HL-60 (cell line): ENCODE measurements around the gene GTF2E1.

Experiments used
- DNase-seq, 2 experiments: peaks; one replicate each; pipeline ENCODE4 v3.0.0-alpha.2; 2010 to 2020; ENCODE audit warnings: low read depth in 1 of 2, low spot score in 1 of 2
- H3K27ac ChIP-seq: fragments of 250-450 bp; sonication (Bioruptor Pico); replicated peaks from 2 replicates; pipeline ENCODE4 v1.5.1; 2020; ENCODE audit warnings: mild to moderate bottlenecking, moderate library complexity
- H3K27me3 ChIP-seq: fragments of 250-450 bp; sonication (Bioruptor Pico); 2 replicates; pipeline ENCODE4 v1.5.1; 2021; ENCODE audit warnings: mild to moderate bottlenecking, moderate library complexity; ENCODE audit not compliant: insufficient read depth, poor library complexity, severe bottlenecking
- H3K4me3 ChIP-seq: replicated peaks from 2 replicates; pipeline ENCODE4 v1.5.1; 2011; ENCODE audit warnings: mild to moderate bottlenecking, control low read depth, low read length; ENCODE audit not compliant: insufficient read depth
- GABPA ChIP-seq: IDR thresholded peaks from 2 replicates; pipeline ENCODE4 v1.6.1; 2012; ENCODE audit warnings: low read depth
- POLR2AphosphoS5 ChIP-seq: IDR thresholded peaks from 2 replicates; pipeline ENCODE4 v1.6.1; 2012; ENCODE audit warnings: low read depth
- SPI1 ChIP-seq: IDR thresholded peaks from 2 replicates; pipeline ENCODE4 v1.6.1; 2012; ENCODE audit warnings: low read depth, mild to moderate bottlenecking, borderline replicate concordance
- TF ChIP-seq, protein P1 (sequence below): IDR thresholded peaks from one replicate; pipeline ENCODE4 v1.5.1; 2011; ENCODE audit warnings: low read length, control low read depth, inconsistent platforms; ENCODE audit not compliant: insufficient read depth
- TF ChIP-seq, protein P2 (sequence below): IDR thresholded peaks from 2 replicates; pipeline ENCODE4 v1.6.1; 2012; ENCODE audit warnings: low read depth; ENCODE audit not compliant: insufficient replicate concordance

Gene GTF2E1

GRCh38 chr3:120791010-120791409 lies 48.5 kb downstream of the GTF2E1 start:
- Histone ChIP-seq H3K4me3 (no peak overlapping the region), H3K27ac (no peak overlapping the region), H3K27me3 (no peaks in the 10 kb centered on the region)
- DNase-seq, result no peak
- TF ChIP-seq, protein P1, sequence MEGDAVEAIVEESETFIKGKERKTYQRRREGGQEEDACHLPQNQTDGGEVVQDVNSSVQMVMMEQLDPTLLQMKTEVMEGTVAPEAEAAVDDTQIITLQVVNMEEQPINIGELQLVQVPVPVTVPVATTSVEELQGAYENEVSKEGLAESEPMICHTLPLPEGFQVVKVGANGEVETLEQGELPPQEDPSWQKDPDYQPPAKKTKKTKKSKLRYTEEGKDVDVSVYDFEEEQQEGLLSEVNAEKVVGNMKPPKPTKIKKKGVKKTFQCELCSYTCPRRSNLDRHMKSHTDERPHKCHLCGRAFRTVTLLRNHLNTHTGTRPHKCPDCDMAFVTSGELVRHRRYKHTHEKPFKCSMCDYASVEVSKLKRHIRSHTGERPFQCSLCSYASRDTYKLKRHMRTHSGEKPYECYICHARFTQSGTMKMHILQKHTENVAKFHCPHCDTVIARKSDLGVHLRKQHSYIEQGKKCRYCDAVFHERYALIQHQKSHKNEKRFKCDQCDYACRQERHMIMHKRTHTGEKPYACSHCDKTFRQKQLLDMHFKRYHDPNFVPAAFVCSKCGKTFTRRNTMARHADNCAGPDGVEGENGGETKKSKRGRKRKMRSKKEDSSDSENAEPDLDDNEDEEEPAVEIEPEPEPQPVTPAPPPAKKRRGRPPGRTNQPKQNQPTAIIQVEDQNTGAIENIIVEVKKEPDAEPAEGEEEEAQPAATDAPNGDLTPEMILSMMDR, result no peak
- TF ChIP-seq, protein P2, sequence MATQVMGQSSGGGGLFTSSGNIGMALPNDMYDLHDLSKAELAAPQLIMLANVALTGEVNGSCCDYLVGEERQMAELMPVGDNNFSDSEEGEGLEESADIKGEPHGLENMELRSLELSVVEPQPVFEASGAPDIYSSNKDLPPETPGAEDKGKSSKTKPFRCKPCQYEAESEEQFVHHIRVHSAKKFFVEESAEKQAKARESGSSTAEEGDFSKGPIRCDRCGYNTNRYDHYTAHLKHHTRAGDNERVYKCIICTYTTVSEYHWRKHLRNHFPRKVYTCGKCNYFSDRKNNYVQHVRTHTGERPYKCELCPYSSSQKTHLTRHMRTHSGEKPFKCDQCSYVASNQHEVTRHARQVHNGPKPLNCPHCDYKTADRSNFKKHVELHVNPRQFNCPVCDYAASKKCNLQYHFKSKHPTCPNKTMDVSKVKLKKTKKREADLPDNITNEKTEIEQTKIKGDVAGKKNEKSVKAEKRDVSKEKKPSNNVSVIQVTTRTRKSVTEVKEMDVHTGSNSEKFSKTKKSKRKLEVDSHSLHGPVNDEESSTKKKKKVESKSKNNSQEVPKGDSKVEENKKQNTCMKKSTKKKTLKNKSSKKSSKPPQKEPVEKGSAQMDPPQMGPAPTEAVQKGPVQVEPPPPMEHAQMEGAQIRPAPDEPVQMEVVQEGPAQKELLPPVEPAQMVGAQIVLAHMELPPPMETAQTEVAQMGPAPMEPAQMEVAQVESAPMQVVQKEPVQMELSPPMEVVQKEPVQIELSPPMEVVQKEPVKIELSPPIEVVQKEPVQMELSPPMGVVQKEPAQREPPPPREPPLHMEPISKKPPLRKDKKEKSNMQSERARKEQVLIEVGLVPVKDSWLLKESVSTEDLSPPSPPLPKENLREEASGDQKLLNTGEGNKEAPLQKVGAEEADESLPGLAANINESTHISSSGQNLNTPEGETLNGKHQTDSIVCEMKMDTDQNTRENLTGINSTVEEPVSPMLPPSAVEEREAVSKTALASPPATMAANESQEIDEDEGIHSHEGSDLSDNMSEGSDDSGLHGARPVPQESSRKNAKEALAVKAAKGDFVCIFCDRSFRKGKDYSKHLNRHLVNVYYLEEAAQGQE, result no peak
- no peak for TF ChIP-seq GABPA
- TF ChIP-seq POLR2AphosphoS5, result no peak
- TF ChIP-seq SPI1, result no peak

DNA sequence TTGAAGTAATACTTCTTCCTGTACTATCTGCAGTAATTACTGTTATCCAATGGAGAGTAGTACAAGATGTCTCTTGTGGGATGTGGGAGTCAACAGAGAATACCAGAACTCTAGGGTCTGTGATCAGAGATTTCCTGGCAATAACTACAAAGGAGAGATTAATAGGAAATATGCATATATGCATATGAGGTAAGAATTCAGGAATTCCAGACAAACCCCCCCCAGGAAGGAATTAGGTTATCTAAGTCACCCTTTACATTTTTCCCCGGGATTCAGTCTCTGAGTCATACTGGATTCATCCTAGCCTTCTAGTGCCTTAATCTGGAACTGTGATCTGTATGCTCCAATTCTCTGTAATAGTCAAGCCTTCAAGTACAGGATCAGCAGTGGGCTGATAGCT lies 49.4 kb downstream of the GTF2E1 start:
- no peak for DNase-seq
- H3K27me3 ChIP-seq, result no peaks in the 10 kb centered on the region
- no peak for TF ChIP-seq GABPA
- no peak for TF ChIP-seq SPI1
- no peak for TF ChIP-seq POLR2AphosphoS5
- TF ChIP-seq, protein P2, result no peak
- TF ChIP-seq, protein P1, result no peak
- H3K4me3 ChIP-seq, result no peak overlapping the region
- H3K27ac ChIP-seq, result no peak overlapping the region

DNA sequence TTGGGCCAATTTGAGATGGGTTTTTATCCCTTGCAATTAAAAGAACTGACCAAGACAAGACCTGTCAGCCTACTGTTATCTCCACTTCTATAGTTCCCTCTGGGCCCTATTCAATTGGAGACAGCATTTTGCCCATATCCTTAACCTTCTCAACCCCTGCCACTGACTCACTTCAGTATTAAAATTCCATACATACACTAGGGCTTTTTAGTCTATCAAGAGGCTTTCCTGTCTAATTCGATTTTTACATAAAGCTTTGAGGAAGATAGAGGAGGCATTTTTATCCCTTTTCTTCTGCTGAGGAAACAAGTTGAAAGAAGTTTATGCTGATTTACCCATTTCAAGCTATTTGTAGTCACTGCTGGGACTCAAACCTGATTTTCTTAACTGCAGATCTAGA lies 51.1 kb downstream of the GTF2E1 start:
- TF ChIP-seq, protein P1, result no peak
- TF ChIP-seq SPI1, result no peak
- TF ChIP-seq POLR2AphosphoS5, result no peak
- TF ChIP-seq GABPA, result no peak
- TF ChIP-seq, protein P2, result no peak
- Histone ChIP-seq H3K4me3 (no peak overlapping the region), H3K27me3 (no peaks in the 10 kb centered on the region), H3K27ac (no peak overlapping the region)
- no peak for DNase-seq
